ENCODE results near the gene ALAS2. TPM values are rescaled to one million over a fixed set of nuclear protein-coding genes. Genes with fewer than 3 reads are reported as not detected.

The ALAS2 gene
- total RNA-seq, 1 donor from 2014 or later = not detected

GRCh38 chrX:55026143-55026542 is 4.6 kb downstream of the ALAS2 start:
- peak; percentile 29 for DNase-seq (ENCODE audit: low read depth)
- no peak overlapping the region for H3K4me3 ChIP-seq (ENCODE audit: low read depth, low read length)
- TF ChIP-seq CTCF (conservative IDR thresholded peaks at IDR 0.05; ENCODE audit: low read depth, low read length) = no peak

GRCh38 chrX:55014897-55015299 is 15.9 kb downstream of the ALAS2 start:
- no peak overlapping the region for H3K4me3 ChIP-seq (ENCODE audit: low read depth, low read length)
- DNase-seq (ENCODE audit: low read depth) = no peak
- no peak for TF ChIP-seq CTCF (conservative IDR thresholded peaks at IDR 0.05; ENCODE audit: low read depth, low read length)

GRCh38 chrX:55011294-55011693 is 19.5 kb downstream of the ALAS2 start:
- peak; percentile 36 for TF ChIP-seq CTCF (conservative IDR thresholded peaks at IDR 0.05; ENCODE audit: low read depth, low read length)
- H3K4me3 ChIP-seq (ENCODE audit: low read depth, low read length) = no peak overlapping the region
- DNase-seq (ENCODE audit: low read depth) = no peak

- no peak for DNase-seq (ENCODE audit: low read depth)
- TF ChIP-seq CTCF (conservative IDR thresholded peaks at IDR 0.05; ENCODE audit: low read depth, low read length) = no peak
- H3K4me3 ChIP-seq (ENCODE audit: low read depth, low read length) = no peak overlapping the region
Observed at GRCh38 chrX:55008571-55009358, 22.0 kb downstream of the ALAS2 start.

- no peak overlapping the region for H3K4me3 ChIP-seq (ENCODE audit: low read depth, low read length)
- TF ChIP-seq CTCF (conservative IDR thresholded peaks at IDR 0.05; ENCODE audit: low read depth, low read length) = no peak
- peak; percentile 15 for DNase-seq (ENCODE audit: low read depth)
Observed at GRCh38 chrX:55007656-55008055, 23.1 kb downstream of the ALAS2 start.

GRCh38 chrX:55006827-55007621 is 23.8 kb downstream of the ALAS2 start:
- H3K4me3 ChIP-seq (ENCODE audit: low read depth, low read length) = no peak overlapping the region
- no peak for TF ChIP-seq CTCF (conservative IDR thresholded peaks at IDR 0.05; ENCODE audit: low read depth, low read length)
- DNase-seq (ENCODE audit: low read depth) = no peak
